IMR-90 (cell line): ENCODE measurements around the gene GLCE. TPM values are rescaled to one million over a fixed set of nuclear protein-coding genes. Genes with fewer than 3 reads are reported as not detected.

ENCODE experiments used
- ATAC-seq: fragments of 200-7000 bp; cut with Tn5 transposase; 2 replicates; pipeline ENCODE4 v1.9.1; 2020; ENCODE audit warnings: low read depth, mild to moderate bottlenecking, moderate library complexity
- BruUV-seq: library from RNA; stranded (reverse); fragments of 400-500 nt; replicated peaks from 2 replicates; lab custom pipeline; 2021; lab: Mats Ljungman, UMichigan
- CTCF ChIA-PET: fragments of 300-600 bp; formaldehyde crosslinking; extraction: SDS; loops from one replicate; lab custom pipeline; 2021; ENCODE audit warnings: antibody characterized with exemption; lab: Yijun Ruan, JAX
- POLR2A ChIA-PET: fragments of 300-600 bp; sonication (Branson Sonifier 250); formaldehyde crosslinking; loops from one replicate; lab custom pipeline; 2022; ENCODE audit warnings: antibody characterized with exemption; ENCODE audit not compliant: unreplicated experiment; lab: Charles Lee
- DNase-seq: peaks from one replicate; pipeline ENCODE4 v3.0.0; 2013
- H2AFZ ChIP-seq: replicated peaks from 2 replicates; pipeline ENCODE3; 2013; ENCODE audit warnings: low read length, mild to moderate bottlenecking; ENCODE audit not compliant: poor library complexity
- H2AK5ac ChIP-seq: 2 replicates; pipeline ENCODE4 v1.6.1; 2013; ENCODE audit warnings: low read depth, low read length, inconsistent platforms
- H2AK9ac ChIP-seq: replicated peaks from 2 replicates; pipeline ENCODE3; 2013; ENCODE audit warnings: mild to moderate bottlenecking, low read depth, low read length, moderate library complexity; ENCODE audit not compliant: poor library complexity
- H2BK120ac ChIP-seq: 2 replicates; pipeline ENCODE4 v1.6.1; 2013; ENCODE audit warnings: low read depth, low read length, inconsistent platforms
- H2BK15ac ChIP-seq: 3 replicates; pipeline ENCODE4 v1.6.1; 2013; ENCODE audit warnings: low read depth, low read length, inconsistent platforms
- H2BK20ac ChIP-seq: 2 replicates; pipeline ENCODE4 v1.6.1; 2013; ENCODE audit warnings: low read depth, mild to moderate bottlenecking, inconsistent platforms, low read length, moderate library complexity
- H2BK5ac ChIP-seq: 2 replicates; pipeline ENCODE4 v1.6.1; 2013; ENCODE audit warnings: mild to moderate bottlenecking, low read depth, low read length, inconsistent platforms; ENCODE audit not compliant: poor library complexity, severe bottlenecking
- H3K14ac ChIP-seq: replicated peaks from 2 replicates; pipeline ENCODE4 v1.6.1; 2013; ENCODE audit warnings: low read depth, low read length, inconsistent platforms
- H3K18ac ChIP-seq: 2 replicates; pipeline ENCODE4 v1.6.1; 2013; ENCODE audit warnings: low read depth, low read length, control low read depth
- H3K23ac ChIP-seq: 2 replicates; pipeline ENCODE4 v1.6.1; 2013; ENCODE audit warnings: low read depth, low read length, inconsistent platforms
- H3K27ac ChIP-seq: 2 replicates; pipeline ENCODE4 v1.5.1; 2013; ENCODE audit warnings: mild to moderate bottlenecking, control low read depth, low read length; ENCODE audit not compliant: insufficient read depth
- H3K27me3 ChIP-seq: 2 replicates; pipeline ENCODE4 v1.6.1; 2013; ENCODE audit warnings: low read length; ENCODE audit not compliant: control insufficient read depth, insufficient read depth
- H3K36me3 ChIP-seq: 2 replicates; pipeline ENCODE4 v1.6.1; 2013; ENCODE audit warnings: low read length, mixed read lengths; ENCODE audit not compliant: control insufficient read depth, insufficient read depth
- H3K4ac ChIP-seq: 2 replicates; pipeline ENCODE4 v1.6.1; 2013; ENCODE audit warnings: low read depth, low read length, inconsistent platforms
- H3K4me1 ChIP-seq: 2 replicates; pipeline ENCODE4 v1.6.1; 2013; ENCODE audit warnings: low read length, mixed read lengths; ENCODE audit not compliant: control insufficient read depth, insufficient read depth
- H3K4me2 ChIP-seq: 2 replicates; pipeline ENCODE4 v1.6.1; 2013; ENCODE audit warnings: low read depth, mild to moderate bottlenecking, control low read depth, low read length, moderate library complexity
- H3K4me3 ChIP-seq: 2 replicates; pipeline ENCODE4 v1.5.1; 2013; ENCODE audit warnings: low read depth, mild to moderate bottlenecking, control low read depth, low read length, moderate library complexity; ENCODE audit not compliant: insufficient read depth
- H3K56ac ChIP-seq: 2 replicates; pipeline ENCODE4 v1.6.1; 2013; ENCODE audit warnings: low read length, inconsistent platforms; ENCODE audit not compliant: insufficient read depth; ENCODE audit errors: extremely low read depth
- H3K79me1 ChIP-seq, 2 experiments: 2 replicates each; pipeline ENCODE4 v1.6.1; 2013; ENCODE audit warnings: low read length in 2 of 2, inconsistent platforms in 1 of 2, low read depth in 1 of 2
- H3K9ac ChIP-seq: 2 replicates; pipeline ENCODE4 v1.6.1; 2013; ENCODE audit warnings: low read depth, low read length, control low read depth
- H3K9me1 ChIP-seq: 2 replicates; pipeline ENCODE4 v1.6.1; 2013; ENCODE audit warnings: low read length, inconsistent platforms; ENCODE audit not compliant: insufficient read depth
- H3K9me3 ChIP-seq: 2 replicates; pipeline ENCODE4 v1.6.1; 2013; ENCODE audit warnings: low read length; ENCODE audit not compliant: control insufficient read depth, insufficient read depth
- H4K20me1 ChIP-seq: 2 replicates; pipeline ENCODE4 v1.6.1; 2013; ENCODE audit warnings: low read length, inconsistent platforms; ENCODE audit not compliant: insufficient read depth
- H4K5ac ChIP-seq: 2 replicates; pipeline ENCODE4 v1.6.1; 2013; ENCODE audit warnings: mild to moderate bottlenecking, low read depth, low read length, control low read depth
- H4K8ac ChIP-seq, 2 experiments: 2 replicates each; pipeline ENCODE4 v1.6.1; 2013; ENCODE audit warnings: low read depth in 2 of 2, low read length in 2 of 2, control low read depth in 1 of 2, inconsistent platforms in 1 of 2
- H4K91ac ChIP-seq: 2 replicates; pipeline ENCODE4 v1.6.1; 2013; ENCODE audit warnings: low read depth, low read length, inconsistent platforms; ENCODE audit not compliant: insufficient read depth
- CHD1 ChIP-seq: IDR thresholded peaks from 2 replicates; pipeline ENCODE4 v1.6.1; 2012; ENCODE audit warnings: low read depth, low read length, improper control_type of control experiment
- ELK1 ChIP-seq: fragments of 150-350 bp; IDR thresholded peaks from 2 replicates; pipeline ENCODE4 v1.6.1; 2016; ENCODE audit warnings: low read depth, mild to moderate bottlenecking, low read length, moderate library complexity, borderline replicate concordance
- MAFK ChIP-seq: IDR thresholded peaks from 2 replicates; pipeline ENCODE4 v1.6.1; 2012; ENCODE audit warnings: low read depth, low read length, improper control_type of control experiment
- MAZ ChIP-seq: IDR thresholded peaks from 2 replicates; pipeline ENCODE4 v1.6.1; 2012; ENCODE audit warnings: low read depth, mild to moderate bottlenecking, low read length, improper control_type of control experiment, moderate library complexity, borderline replicate concordance
- NFE2L2 ChIP-seq: fragments of 150-350 bp; IDR thresholded peaks from 2 replicates; pipeline ENCODE4 v1.6.1; 2016; ENCODE audit warnings: low read depth, mild to moderate bottlenecking, low read length
- POLR2A ChIP-seq: IDR thresholded peaks from 2 replicates; pipeline ENCODE4 v1.6.1; 2012; ENCODE audit warnings: mild to moderate bottlenecking, low read depth, low read length
- RAD21 ChIP-seq: IDR thresholded peaks from 2 replicates; pipeline ENCODE4 v1.6.1; 2012; ENCODE audit warnings: low read length, improper control_type of control experiment
- WGBS, 2 experiments: methylation state at CpG; one replicate each; pipeline versions ENCODE4 v1.1.5 to v1.1.7; 2013; ENCODE audit warnings: missing lambda C conversion rate in 2 of 2; ENCODE audit not compliant: insufficient read length in 1 of 2; ENCODE audit errors: extremely low coverage in 2 of 2; 5-methylcytosine and 5-hydroxymethylcytosine counted together
- dilution Hi-C: fragments of 300-500 bp; cut with HindIII; formaldehyde crosslinking; loops from one replicate; pipeline ENCODE4 v1.14.3; 2018; ENCODE audit warnings: low sequenced_read_pairs; ENCODE audit not compliant: unreplicated experiment
- in situ Hi-C: fragments of 300-500 bp; cut with MboI; formaldehyde crosslinking; loops from 3 replicates; pipeline ENCODE4 v1.14.3; 2019; ENCODE audit warnings: low sequenced_read_pairs, inconsistent platforms, mixed read lengths
- intact Hi-C: fragments of 100-400 bp; cut with micrococcal nuclease; formaldehyde crosslinking; loops from 2 replicates; pipeline ENCODE4 v1.10.0; 2022
- polyA plus RNA-seq, 3 experiments: library from polyadenylated mRNA; depleted of rRNA; stranded (reverse); fragments of >200 nt; gene quantifications; 2 replicates each; pipeline ENCODE4 v1.2.3, GENCODE V29; 2012; ENCODE audit warnings: low replicate concordance in 1 of 3
- total RNA-seq: library from RNA; depleted of rRNA; stranded (reverse); fragments of >200 nt; gene quantifications from 2 replicates; pipeline ENCODE4 v1.2.3, GENCODE V29; 2012

Gene GLCE
- total and polyA plus RNA-seq, 2 of the 4 experiments (the other 2 are of a cell fraction) = 15.3 to 29.6 TPM

- POLR2A ChIA-PET = no interaction called here
- Histone ChIP-seq H4K91ac (no peak overlapping the region), H4K5ac (no peak overlapping the region), H4K20me1 (no peaks in the 10 kb centered on the region), H3K23ac (no peak overlapping the region), H3K27ac (no peak overlapping the region), H3K27me3 (peaks cover 79% of the 10 kb centered on the region), H3K4me2 (no peak overlapping the region), H2BK20ac (no peak overlapping the region), H3K36me3 (no peaks in the 10 kb centered on the region), H3K56ac (no peak overlapping the region), H2BK15ac (no peak overlapping the region), H4K8ac (no peak overlapping the region), H2BK5ac (no peak overlapping the region), H2AK5ac (no peak overlapping the region), H2BK120ac (no peak overlapping the region), H2AFZ (no peak overlapping the region), H2AK9ac (no peak overlapping the region), H3K9me1 (no peaks in the 10 kb centered on the region; the same call in 1 of the 2 replicates), H3K4me3 (no peak overlapping the region), H3K4me1 (peaks cover 4% of the 10 kb centered on the region; the same call in 1 of the 2 replicates), H3K9me3 (peaks cover 3% of the 10 kb centered on the region), H3K14ac (no peak overlapping the region), H3K79me1 (no peaks in the 10 kb centered on the region), H3K9ac (no peak overlapping the region), H3K18ac (no peak overlapping the region), H3K4ac (no peak overlapping the region)
- in situ Hi-C loops (no loop called here), intact Hi-C loops (no loop called here), dilution Hi-C loops (no loop called here)
- WGBS, 2 experiments = no CpG with 5 or more reads among the region's 7 CpGs
- TF ChIP-seq ELK1 = no peak
- TF ChIP-seq RAD21 = no peak
- no peak for TF ChIP-seq MAFK
- TF ChIP-seq CHD1 = no peak
- no peak for TF ChIP-seq MAZ
- no peak for TF ChIP-seq NFE2L2
- no peak for TF ChIP-seq POLR2A
- CTCF ChIA-PET = interaction anchor here (0.9 kb wide), 1 partner anchor 27 kb away, joined by 3 read pairs; no protein-coding TSS in a partner anchor
- no TSS peak for BruUV-seq
- no peak for DNase-seq
- no peak for ATAC-seq
Observed at GRCh38 chr15:69115031-69115430, 45.4 kb upstream of the GLCE start.
